SU-DHL-6 (cell line): ENCODE measurements around the gene NEIL1.

Experiments
- EZH2phosphoT487 ChIP-seq: fragments of 200-600 bp; sonication (generic), shearing (Covaris generic); conservative IDR thresholded peaks from 2 replicates; pipeline ENCODE4 v1.6.1; 2018; ENCODE audit warnings: mild to moderate bottlenecking, antibody characterized with exemption, low read length, moderate library complexity, mixed read lengths
- TF ChIP-seq, protein P1 (sequence below): fragments of 200-600 bp; sonication (generic); IDR thresholded peaks from one replicate; pipeline ENCODE4 v1.5.1; 2017; ENCODE audit warnings: antibody characterized with exemption, mild to moderate bottlenecking, low read length, moderate library complexity; ENCODE audit not compliant: insufficient read depth, poor library complexity, severe bottlenecking

DNA sequence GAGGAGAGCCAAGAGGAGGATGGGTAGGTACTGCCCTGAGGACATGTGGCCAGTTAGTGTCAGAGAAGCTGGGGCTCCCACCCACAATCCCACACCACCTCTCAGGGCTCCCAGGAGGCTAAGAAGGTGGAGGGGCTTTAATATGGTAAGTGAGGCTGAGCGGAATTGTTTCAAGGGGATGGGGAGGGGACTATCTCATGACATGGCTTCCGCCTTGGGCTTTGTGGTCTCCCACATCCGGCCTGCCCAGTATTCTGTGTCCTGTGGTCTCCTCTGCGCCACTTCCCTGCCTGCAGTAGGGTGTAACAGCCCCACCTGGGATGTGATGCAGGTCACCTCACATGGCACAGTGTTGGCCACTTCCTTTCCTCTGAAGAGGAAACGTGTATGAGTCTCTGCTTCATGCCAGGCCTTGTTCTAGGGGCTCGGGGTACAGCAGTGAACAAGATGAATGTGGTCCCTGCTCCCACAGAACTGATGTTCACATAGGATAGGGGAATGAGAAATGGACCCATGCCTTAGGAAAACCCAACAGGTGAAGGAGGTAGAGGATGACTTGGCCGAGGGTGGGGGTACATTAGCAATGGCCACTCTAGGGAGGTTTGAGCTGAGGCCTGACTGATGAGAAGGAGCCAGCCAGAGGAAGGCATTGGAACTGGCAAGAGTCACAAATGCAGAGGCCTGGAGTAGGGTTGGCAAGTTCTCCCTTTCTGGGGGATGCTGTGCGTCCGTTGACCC lies 3.2 kb downstream of the NEIL1 start:
- TF ChIP-seq, protein P1, sequence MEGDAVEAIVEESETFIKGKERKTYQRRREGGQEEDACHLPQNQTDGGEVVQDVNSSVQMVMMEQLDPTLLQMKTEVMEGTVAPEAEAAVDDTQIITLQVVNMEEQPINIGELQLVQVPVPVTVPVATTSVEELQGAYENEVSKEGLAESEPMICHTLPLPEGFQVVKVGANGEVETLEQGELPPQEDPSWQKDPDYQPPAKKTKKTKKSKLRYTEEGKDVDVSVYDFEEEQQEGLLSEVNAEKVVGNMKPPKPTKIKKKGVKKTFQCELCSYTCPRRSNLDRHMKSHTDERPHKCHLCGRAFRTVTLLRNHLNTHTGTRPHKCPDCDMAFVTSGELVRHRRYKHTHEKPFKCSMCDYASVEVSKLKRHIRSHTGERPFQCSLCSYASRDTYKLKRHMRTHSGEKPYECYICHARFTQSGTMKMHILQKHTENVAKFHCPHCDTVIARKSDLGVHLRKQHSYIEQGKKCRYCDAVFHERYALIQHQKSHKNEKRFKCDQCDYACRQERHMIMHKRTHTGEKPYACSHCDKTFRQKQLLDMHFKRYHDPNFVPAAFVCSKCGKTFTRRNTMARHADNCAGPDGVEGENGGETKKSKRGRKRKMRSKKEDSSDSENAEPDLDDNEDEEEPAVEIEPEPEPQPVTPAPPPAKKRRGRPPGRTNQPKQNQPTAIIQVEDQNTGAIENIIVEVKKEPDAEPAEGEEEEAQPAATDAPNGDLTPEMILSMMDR, result no peak
- no peak for TF ChIP-seq EZH2phosphoT487
